GM18517 (cell line): ENCODE results near the gene MICAL2.

Source experiments
- ATAC-seq: cut with Tn5 transposase; IDR thresholded peaks from one replicate; pipeline ENCODE4 v1.9.1; 2021; ENCODE audit warnings: mild to moderate bottlenecking, moderate library complexity; ENCODE audit not compliant: unreplicated experiment

MICAL2 gene

DNA sequence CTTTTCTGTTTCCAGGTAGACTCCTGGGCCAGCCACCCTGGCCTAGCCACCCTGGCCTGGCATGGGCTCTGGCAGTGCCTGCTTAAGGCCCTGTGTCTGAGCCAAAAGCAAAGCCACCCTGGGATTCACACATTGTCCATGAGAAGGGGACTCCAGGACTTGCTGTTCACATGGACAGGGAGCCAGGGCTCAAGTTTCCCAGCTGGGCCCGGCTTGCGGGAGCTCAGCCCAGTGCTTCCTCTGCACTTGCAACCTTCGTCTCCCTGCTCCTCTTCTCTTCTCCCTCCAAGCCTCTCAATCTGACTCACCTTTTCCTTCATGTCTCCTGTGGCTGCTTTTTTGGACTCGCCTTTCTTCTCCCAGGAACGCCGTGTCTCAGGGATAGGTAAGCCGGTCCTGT, 130.3 kb downstream of the MICAL2 start:
- ATAC-seq = no peak

DNA sequence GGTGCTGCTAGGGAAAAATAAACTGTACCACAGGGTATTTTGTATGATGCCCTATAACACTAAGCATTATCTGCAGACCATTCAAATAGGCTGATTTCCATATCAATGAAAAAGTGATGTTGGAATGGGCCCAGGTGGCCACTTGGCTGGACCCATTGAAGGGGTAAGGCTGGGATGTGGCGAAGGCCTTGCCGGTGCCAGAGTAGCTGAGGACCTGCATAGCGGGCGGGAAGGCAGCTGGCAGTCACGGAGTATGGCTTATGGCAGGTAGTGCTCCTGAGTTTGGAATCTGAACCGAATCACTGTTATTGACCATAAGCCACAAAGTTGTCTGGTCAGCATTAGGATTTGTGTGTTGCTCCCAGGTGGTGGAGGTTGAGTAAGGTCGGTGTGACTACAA, 131.0 kb downstream of the MICAL2 start:
- no peak for ATAC-seq

DNA sequence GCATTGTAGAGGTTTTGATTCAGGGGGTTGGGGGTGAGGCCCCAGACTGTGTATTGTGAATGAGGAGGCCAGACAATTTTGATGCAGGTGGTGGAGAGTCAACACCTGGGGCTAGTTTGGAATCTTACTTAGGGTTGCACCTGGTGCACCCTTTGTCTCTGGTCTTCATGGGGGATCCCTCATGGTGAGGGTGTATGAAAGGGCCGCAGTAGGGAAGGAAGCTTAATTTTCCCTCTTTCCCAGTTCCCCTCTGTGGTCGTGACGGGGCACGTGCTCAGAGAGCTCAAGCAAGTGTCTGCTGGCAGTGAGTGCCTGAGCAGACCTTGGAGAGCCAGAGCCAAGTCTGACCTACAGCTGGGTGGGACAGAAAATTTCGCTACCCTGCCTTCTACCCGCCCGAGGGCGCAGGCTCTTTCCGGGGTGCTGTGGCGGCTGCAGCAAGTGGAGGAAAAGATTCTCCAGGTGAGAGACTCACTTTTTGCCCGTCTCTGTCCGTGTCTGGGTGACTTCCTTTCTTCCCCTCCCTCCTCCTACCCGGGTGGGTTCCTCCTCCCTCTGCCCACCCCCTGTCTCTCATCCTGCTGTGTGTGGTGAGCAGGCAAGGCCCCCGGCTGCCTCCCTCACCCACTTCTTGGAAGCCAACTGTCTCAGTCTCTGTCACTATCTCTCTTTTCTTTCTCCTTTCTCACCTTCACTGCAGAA, 131.7 kb downstream of the MICAL2 start:
- no peak for ATAC-seq

DNA sequence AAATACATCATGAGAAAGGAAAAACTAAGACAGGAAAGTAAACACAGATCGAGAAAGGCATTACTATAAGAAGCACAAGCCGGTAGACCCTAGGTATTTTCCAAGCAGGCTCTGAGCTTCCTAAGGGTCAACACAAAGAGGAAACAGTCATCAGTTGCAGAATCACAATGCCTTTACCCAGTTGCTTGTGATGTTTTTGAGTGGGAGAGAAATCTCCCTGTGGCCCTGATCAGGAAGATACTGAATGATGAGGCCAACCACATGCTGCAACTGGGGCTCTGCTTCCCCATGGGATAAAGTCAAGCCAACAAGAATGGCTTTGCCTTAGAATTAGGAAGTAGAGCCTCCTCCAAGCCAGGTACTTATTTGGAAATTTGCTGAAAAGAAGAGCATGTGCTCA, 132.6 kb downstream of the MICAL2 start:
- ATAC-seq = no peak

DNA sequence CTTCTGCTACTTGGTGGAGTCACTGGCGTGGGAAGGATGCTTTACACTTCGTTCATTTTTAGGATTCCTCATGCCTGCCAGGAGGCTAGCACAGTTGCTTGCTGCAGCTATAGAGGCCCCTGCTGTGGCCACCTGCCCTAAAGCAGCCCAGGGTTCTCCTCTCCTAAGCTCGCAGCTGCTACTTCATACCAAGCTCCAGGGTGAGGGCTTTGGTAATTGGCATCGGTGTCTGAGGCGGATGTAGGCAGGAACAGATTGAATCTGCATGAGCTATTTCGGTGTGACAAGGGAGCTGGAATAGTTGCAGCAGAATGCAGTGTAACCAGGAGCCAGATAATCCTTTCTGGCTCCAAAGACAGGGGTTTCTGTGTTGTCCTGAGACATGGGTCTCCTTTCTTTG, 133.1 kb downstream of the MICAL2 start:
- ATAC-seq = no peak

DNA sequence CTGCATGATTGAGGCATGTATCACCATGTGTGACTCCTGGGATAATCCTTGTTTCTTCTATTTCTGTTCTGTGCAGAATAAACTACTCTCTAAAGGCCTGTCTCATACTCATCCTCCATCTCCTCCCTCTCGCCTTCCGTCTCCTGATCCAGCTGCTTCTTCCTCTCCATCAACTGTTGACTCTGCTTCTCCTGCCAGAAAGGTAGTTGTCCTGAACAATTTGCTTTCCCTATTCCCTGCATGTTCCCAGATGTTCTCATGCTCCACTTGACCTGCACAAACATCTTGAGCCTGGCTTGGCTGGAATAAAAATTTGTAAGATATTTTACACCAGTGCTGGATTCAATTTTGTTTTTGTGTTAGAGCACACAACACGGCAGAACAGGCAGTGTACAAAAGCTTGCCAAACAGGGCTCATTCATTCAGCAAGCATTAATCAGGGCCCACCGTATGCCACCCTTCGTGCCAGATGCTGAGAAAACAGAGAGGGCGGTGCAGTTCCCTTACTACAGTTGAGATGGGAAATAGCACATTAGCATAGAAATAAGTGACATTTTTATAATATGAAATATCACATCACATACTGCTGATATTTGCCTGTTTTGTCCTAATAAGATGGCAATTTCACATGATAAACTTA, 133.6 kb downstream of the MICAL2 start:
- ATAC-seq = no peak

DNA sequence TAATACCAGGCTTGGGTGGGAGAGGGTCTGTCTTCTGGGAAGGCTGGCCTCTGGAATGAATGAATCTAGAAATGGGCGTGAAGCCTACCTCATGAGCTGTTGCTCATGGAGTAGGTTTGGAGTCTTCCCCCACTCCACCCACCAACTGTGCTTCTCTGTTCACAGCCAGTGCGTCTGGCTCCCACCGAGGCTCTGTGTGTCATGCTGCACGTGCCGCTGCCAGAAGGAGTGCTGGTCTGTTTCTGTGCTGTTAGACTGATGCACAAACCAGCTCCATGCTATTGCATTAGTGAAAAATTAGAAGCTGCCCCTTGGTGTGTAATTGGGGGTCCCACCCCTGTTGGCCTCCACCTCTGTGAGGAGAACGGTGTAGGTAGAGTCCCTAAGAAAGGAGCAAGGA, 134.7 kb downstream of the MICAL2 start:
- no peak for ATAC-seq

DNA sequence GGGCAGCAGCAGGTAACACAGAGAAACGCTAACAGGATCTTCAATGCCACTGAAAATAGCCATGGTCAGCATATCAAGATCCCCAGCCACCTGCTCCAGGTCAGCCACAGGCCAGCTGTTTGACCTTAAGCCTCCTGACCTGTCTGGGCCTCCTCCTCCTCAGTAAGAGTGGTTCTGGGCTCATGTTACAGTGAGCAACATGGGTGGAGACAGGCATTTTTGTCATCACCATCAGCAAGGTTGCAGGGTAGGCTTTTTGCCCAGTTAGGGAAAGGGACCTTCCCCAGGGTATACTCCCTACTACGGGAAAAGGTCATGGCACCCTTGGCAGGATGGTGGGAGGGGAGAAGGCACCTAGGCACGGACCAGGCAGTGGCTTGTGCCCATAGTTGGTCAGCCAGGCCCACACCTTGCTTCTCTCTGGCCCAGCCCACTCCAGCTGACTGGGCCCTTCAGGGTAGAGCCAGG, 135.2 kb downstream of the MICAL2 start:
- no peak for ATAC-seq

DNA sequence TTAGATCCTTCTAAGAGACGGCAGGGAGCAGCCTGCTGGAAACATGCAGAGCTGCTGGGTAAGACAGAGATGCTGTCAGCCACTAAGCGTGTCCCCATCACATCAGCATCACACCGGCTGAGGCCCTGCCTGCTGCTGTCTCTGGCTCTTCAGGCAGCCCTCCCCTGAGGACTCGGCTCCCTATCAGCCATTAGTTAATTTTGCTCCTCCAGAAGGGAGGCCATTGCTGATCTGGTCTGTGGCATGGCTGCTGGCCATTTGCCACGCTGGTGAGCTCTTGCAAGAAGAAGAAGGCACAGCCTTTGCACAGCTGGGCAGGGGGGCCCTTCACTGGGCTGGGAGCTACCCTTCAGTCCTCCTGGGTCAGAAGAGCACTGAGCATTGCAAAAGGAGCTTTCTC, 135.8 kb downstream of the MICAL2 start:
- no peak for ATAC-seq

DNA sequence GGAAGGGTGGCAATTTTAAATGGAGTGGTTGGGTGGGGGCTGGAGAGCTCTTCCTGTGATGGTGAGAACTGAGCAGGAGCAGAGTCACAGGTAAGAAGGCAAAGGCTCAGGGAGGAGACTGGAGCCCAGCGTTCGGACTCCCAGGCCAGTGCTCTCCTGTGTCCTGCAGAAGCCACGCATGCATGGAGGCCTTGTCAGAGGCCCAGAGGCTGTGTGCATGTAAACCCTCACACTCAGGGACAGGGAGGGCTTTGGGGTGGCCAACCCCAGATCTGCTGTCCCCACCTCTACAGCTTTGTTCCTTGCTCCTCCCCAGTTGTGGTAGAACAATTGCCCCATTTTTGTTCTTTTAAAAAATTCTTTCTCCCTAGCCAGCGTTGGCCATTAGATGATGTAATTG, 136.6 kb downstream of the MICAL2 start:
- ATAC-seq = no peak

DNA sequence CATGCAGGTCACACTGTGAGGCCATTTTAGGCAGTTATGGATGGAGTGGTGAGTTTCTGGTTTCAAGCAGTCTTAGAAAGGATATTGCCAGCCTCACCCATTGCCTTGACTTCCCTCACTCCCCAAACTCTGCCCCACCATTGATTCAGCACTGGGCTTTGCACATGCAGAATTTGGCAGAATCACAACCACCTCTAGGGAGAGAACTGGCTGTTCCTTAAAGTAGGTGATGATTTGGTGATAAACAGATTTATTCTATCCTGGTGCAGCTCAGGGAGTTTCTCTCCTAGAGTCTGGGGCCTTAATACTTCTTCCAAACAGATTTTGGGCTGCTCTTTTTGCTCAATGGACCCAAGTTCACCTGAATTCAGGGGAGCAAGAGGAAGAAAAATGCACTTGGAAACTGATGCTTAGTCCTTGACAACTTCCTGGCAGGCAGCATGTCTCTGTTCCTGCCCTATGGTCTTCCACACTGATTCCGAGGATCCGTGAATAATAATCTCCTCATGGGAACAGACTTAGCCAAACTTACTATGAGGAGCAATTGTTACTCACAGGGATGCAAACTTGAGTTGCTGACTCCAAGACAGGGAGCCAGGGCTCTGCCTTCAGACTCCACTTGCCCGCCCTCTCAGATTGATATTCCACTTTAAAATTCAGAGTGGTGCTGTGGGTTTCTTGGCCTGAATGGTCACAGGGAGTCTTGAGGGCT, 137.3 kb downstream of the MICAL2 start:
- ATAC-seq = no peak

DNA sequence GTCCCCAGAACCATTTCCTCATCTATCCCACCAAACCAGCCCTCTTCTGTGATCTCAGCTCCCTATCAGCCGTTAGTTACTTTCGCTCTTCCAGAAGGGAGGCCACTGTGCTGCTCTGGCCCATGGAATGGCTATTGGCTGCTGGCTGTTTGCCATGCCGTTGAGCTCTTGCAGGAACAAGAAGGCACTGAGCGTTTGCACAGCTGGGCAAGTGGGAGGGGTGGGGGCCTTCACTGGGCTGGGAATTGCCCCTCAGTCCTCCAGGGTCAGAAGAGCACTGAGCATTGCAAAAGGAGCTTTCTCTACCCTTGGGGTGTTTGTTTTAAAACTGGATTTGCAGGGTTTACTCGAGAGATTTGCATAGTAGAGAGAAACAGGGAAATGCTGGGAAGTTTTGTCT, 137.9 kb downstream of the MICAL2 start:
- no peak for ATAC-seq

DNA sequence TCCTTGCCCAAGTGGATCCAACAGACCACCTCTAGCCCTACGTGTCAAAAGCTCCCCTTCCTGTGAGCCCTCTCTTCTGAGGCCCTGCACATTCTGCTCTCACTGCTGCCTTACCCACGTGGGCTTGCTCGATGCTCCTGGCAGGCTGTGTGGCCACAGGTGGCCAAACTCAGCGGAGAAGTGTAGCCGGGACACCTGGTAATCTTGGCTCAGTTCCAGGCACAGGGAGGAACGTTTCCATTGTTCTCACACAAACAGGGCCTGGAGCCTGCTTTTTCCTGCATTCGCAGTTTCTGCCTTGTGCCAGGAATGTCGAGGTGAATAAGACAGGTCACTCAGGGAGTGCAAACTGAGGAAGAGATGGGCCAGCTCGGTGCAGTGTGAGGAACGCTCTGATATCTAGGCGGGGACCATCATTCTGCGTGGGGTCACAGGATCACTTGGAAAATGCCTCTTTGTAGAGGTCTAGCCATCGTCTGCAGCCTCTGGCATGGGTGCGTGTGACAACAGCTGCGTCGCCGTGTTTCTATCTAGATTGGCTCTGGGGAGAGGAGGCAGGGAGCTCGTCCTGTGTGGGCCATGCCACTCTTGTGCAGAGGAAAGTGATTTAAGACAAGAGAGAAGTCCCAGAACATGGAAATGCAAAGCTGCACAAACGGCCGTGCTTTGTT, 139.3 kb downstream of the MICAL2 start:
- no peak for ATAC-seq

DNA sequence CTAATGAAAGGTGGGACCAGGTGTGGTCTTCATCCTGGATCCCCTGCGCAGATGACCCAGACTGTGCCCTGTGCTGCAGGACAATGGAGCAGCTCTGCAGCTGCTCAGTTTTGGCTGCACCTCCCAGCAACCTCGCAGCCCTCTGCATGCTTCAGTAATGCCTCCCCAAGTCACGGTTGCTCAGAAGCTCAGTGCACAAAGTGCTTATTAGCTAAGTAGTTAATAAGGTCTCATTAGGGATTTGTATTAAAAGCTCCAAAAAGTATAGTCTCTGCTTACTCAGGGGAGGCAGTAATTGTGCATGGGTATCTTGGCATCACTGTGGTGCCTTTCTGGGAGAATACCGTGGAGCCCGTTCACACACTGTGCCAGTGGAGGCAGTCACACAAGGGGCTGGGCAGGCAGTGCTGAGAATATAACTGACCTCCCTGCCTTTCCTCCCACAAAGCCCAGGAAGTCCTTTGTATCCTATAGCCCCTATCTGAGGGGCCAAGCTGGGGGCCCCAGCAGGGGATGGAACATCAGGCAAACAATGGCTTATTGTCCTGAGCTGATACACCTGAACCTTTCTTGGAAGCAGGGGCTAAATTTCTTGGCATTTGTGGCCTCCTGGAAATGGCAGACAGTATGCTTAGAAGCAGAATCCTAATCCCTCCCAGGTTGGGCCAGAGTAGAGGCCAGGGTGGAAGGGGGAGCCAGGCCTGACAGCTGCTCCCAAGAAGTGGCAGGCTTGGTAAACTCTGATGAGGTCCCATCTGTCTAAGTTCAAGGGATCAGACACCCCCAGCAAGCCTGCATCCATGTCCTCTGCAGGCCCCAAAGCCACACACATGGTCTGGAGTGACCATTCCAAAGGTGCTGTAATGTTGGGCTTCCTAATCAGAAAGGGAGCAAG, 141.5 kb downstream of the MICAL2 start:
- ATAC-seq = no peak

DNA sequence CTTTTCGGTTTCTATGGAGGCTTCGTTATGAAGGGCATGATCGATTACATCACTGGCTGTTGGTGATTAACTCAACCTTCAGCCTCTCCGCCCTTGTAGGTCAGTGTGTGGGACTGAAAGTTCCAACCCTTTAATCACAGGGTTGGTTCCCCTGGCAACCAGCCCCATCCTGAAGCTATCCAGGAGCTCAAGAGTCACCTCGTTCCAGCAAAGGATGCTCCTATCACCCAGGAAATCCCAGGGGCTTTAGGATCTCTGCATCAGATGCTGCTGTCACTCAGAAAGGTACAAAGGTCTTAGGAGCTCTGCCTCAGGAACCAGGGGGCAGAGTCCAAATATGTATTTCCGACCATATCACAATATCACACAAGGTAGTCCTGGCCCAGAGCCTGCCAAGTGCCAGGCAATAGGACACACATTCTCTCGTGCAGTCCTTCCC, 143.5 kb downstream of the MICAL2 start:
- ATAC-seq = no peak

DNA sequence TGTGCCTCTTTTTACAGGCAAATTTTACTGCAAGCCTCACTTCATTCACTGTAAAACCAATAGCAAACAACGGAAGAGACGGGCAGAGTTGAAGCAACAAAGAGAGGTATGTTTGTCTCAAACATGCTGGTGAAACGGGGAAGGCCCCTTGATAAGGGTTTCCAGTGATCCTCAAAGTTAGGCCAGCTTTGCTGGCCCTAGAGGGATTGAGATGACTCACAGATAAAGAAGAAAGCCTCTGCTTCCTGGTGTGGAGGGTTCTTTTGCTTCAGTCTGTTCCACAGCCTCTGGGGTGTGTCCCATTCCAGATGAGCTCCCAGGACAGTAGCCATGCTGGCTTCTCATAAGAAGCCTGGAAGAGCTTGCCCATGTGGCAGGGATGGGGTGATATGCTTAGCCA, 148.1 kb downstream of the MICAL2 start:
- ATAC-seq = no peak

DNA sequence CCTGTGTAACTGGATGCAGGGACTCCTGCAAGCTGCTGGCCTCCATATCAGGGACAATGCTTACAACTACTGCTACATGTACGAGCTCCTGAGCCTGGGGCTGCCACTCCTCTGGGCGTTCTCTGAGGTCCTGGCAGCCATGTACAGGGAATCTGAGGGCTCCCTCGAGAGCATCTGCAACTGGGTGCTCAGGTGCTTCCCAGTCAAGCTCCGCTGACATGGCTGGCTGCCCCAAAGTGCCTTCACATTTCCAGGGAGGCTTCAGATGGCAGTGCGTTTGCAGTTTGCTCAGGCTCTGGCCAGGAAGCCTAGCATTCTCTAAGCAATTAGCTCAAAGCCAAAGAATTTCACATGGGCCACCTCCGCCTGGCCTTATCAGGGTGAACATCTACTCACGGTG, 149.6 kb downstream of the MICAL2 start:
- ATAC-seq = no peak

DNA sequence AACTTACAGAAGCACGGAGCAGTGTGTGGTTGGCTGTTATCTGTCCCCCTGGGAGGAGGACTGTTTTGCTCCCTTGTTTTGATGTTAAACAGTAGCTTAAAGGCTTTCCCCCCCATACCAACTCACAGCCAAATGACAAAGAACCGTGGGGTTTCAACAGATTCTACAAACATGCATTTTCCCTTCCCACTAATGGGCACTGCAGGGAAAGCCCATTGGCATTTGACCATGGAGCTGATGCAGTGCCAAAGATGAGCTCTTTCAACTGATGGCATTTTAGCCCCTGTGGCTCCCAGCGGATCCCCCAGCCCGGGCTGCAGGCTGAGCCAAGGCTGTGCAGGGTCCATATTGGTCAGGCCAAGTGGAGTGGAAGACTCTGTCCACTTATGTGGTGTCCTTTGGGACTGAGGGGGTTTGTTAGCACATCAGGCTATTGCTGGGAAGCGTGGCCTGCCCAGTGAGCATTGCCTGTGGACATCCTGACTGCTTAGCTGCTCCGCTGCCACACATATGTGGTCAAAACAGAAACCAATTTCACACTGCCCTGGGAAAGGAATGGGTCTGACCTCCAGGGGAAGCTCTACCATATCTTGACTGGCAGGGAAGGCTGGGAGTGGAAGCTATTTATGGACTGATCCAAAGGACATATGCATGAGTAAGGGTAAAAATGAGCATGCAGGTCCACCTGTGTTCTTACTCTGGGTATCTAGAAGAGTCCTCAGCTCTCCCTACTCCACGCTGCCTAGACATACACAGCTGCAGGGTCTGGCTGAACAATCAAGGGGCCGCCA, 150.5 kb downstream of the MICAL2 start:
- ATAC-seq = no peak

DNA sequence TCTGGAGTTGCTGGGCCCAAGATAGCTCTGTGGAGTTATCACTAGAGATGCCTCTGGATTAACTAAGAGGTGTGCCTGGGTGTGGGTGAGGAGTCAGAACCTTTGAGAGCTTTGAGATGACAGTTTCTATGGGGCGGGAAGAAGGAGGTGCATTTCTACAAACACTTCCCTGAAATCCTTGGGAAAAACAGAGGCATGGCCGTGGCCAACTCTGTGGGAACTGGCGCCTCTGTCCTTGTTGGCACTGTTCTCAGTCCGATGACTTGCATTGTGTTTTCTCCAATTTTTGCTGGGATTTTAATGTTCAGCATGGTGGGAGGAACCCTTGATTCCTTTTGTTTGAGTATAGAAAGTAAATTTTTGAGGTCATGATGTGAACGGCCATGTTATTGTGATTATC, 151.2 kb downstream of the MICAL2 start:
- ATAC-seq = no peak
